ENCODE data around the gene PER1. TPM values are rescaled to one million over a fixed set of nuclear protein-coding genes. Genes with fewer than 3 reads are reported as not detected.

Gene PER1
- total RNA-seq, 1 donor from 2014 or later = 40.8 TPM

DNA sequence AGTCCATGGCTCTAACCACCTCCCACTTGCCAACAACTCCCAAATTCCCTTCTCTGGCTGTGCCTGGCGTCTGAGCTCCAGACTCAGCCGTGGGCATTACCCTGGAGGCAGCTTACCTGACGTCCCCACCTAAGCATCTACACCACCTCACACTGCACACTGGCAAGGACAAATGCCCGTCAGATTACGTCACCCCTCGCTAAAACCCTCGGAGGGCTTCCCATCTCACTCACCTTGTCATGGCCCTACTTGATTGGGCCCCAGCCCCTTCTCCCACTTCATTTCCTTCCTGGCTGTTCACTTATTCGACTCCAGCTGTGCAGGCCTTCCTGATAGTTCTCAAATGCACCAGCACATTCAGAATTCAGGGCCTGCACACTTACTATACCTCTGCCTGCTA is 47.3 kb downstream of the PER1 start:
- TF ChIP-seq, protein P1, sequence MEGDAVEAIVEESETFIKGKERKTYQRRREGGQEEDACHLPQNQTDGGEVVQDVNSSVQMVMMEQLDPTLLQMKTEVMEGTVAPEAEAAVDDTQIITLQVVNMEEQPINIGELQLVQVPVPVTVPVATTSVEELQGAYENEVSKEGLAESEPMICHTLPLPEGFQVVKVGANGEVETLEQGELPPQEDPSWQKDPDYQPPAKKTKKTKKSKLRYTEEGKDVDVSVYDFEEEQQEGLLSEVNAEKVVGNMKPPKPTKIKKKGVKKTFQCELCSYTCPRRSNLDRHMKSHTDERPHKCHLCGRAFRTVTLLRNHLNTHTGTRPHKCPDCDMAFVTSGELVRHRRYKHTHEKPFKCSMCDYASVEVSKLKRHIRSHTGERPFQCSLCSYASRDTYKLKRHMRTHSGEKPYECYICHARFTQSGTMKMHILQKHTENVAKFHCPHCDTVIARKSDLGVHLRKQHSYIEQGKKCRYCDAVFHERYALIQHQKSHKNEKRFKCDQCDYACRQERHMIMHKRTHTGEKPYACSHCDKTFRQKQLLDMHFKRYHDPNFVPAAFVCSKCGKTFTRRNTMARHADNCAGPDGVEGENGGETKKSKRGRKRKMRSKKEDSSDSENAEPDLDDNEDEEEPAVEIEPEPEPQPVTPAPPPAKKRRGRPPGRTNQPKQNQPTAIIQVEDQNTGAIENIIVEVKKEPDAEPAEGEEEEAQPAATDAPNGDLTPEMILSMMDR (IDR thresholded peaks at IDR 0.05; ENCODE audit: unreplicated experiment) = no peak
- Mint-ChIP-seq H3K27me3 (peaks cover 54% of the 10 kb centered on the region), H3K9me3 (ENCODE audit: low read depth) (no peaks in the 10 kb centered on the region), H3K27ac (no peak overlapping the region), H3K4me3 (ENCODE audit: low read depth) (no peak overlapping the region), H3K36me3 (ENCODE audit: insufficient read depth) (no peaks in the 10 kb centered on the region), H3K4me1 (ENCODE audit: low read depth) (no peaks in the 10 kb centered on the region)
- no peak for DNase-seq (ENCODE audit: low spot score, unreplicated experiment)

DNA sequence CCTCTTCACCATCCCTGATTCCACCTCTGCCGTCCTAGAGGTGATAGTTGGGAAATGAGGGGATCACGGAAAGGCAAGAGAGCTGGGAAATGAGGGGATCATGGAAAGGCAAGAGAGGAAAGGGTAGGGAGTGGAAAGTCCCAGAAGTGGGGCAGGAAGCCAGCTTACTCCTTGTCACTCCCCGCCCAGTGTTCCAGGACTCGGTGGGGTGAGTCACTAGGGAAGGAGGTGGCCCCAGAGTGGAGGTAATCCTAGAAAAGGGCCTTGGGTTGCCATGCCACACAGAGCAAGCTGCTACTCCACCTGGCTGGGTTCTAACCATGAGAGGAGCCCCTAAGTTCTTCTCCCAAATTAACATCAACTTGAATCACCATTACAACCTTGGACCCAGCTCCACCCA is 48.7 kb downstream of the PER1 start:
- H3K36me3 Mint-ChIP-seq (ENCODE audit: insufficient read depth) = no peaks in the 10 kb centered on the region
- DNase-seq (ENCODE audit: low spot score, unreplicated experiment) = no peak
- peaks cover 49% of the 10 kb centered on the region for H3K27me3 Mint-ChIP-seq
- H3K4me3 Mint-ChIP-seq (ENCODE audit: low read depth) = no peak overlapping the region
- TF ChIP-seq, protein P1 (IDR thresholded peaks at IDR 0.05; ENCODE audit: unreplicated experiment) = no peak
- H3K27ac Mint-ChIP-seq = no peak overlapping the region
- H3K9me3 Mint-ChIP-seq (ENCODE audit: low read depth) = no peaks in the 10 kb centered on the region
- no peaks in the 10 kb centered on the region for H3K4me1 Mint-ChIP-seq (ENCODE audit: low read depth)

DNA sequence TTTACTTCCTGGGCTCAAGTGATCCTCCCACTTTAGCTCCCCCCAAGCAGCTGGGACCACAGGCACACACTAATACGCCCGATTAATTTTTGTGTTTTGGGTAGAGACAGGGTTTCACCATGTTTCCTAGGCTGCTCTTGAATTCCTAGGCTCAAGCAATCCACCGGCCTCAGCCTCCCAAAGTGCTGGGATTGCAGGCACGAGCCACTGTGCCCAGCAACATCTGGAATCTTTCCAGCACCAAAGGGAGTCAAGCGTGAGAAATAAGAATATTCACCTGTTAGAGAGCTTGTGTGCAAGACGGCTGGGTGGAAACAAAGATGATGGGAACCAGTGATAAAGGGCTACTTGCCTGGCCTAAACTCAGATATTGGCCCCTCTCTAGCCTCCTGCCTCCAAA is 50.5 kb downstream of the PER1 start:
- Mint-ChIP-seq H3K27ac (no peak overlapping the region), H3K27me3 (peaks cover 45% of the 10 kb centered on the region), H3K36me3 (ENCODE audit: insufficient read depth) (no peaks in the 10 kb centered on the region), H3K4me1 (ENCODE audit: low read depth) (no peaks in the 10 kb centered on the region), H3K9me3 (ENCODE audit: low read depth) (no peaks in the 10 kb centered on the region), H3K4me3 (ENCODE audit: low read depth) (no peak overlapping the region)
- TF ChIP-seq, protein P1 (IDR thresholded peaks at IDR 0.05; ENCODE audit: unreplicated experiment) = no peak
- DNase-seq (ENCODE audit: low spot score, unreplicated experiment) = no peak

DNA sequence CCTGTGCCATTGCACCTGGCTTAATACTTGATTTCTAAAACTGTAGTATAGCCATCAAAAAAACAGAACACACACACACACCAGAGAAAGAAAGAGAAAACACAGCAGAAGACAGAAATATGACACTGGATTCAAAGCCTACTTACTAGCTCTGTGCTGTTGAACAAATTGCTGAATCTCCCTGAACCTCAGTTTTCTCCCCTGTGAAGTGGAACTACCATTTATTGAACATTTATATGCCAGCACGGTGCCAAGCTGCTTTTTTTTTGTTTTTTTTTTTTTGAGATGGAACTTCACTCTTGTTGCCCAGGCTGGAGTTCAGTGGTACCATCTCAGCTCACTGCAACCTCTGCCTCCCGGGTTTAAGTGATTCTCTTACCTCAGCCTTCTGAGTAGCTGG is 51.4 kb downstream of the PER1 start:
- Mint-ChIP-seq H3K4me1 (ENCODE audit: low read depth) (no peaks in the 10 kb centered on the region), H3K9me3 (ENCODE audit: low read depth) (no peaks in the 10 kb centered on the region), H3K27ac (no peak overlapping the region), H3K36me3 (ENCODE audit: insufficient read depth) (no peaks in the 10 kb centered on the region), H3K27me3 (peaks cover 44% of the 10 kb centered on the region), H3K4me3 (ENCODE audit: low read depth) (no peak overlapping the region)
- TF ChIP-seq, protein P1 (IDR thresholded peaks at IDR 0.05; ENCODE audit: unreplicated experiment) = no peak
- no peak for DNase-seq (ENCODE audit: low spot score, unreplicated experiment)

DNA sequence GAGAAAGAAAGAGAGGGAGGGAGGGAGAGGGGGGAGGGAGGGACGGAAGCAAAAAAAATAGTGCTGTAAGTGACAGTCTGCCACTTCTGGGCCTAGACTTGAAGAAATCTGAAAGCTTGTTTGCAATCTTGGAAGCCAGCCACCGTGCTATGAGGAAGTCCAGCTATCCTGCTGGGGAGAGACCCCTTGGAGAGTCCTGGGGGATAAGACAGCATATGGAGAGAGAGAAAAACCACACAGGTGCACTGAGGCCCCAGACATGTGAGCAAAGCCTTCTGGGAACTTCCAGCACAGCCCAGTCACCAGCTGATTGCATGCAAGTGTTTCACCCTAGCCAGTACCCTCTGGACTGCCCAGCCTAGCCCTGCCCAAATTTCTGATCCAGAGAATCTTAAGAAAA is 52.1 kb downstream of the PER1 start:
- H3K4me3 Mint-ChIP-seq (ENCODE audit: low read depth) = no peak overlapping the region
- H3K27me3 Mint-ChIP-seq = peaks cover 46% of the 10 kb centered on the region
- H3K9me3 Mint-ChIP-seq (ENCODE audit: low read depth) = no peaks in the 10 kb centered on the region
- no peak for DNase-seq (ENCODE audit: low spot score, unreplicated experiment)
- TF ChIP-seq, protein P1 (IDR thresholded peaks at IDR 0.05; ENCODE audit: unreplicated experiment) = no peak
- no peak overlapping the region for H3K27ac Mint-ChIP-seq
- no peaks in the 10 kb centered on the region for H3K4me1 Mint-ChIP-seq (ENCODE audit: low read depth)
- no peaks in the 10 kb centered on the region for H3K36me3 Mint-ChIP-seq (ENCODE audit: insufficient read depth)

Data from progenitor cell of endocrine pancreas (in vitro differentiated cells).